AML-193 (cell line): Measurements from ENCODE around the gene TRERF1.

Source experiments
- DNase-seq, 2 experiments: peaks; one replicate each; lab custom pipeline; 2025; lab: John Stamatoyannopoulos, UW

TRERF1 gene

GRCh38 chr6:42275376-42276033 lies 176.2 kb downstream of the TRERF1 start:
- no peak for DNase-seq

GRCh38 chr6:42274898-42275297 lies 176.8 kb downstream of the TRERF1 start:
- no peak for DNase-seq

- no peak for DNase-seq
These were observed 179.6 kb downstream of the TRERF1 start for GRCh38 chr6:42271834-42272805.

GRCh38 chr6:42269974-42270510 lies 181.7 kb downstream of the TRERF1 start:
- no peak for DNase-seq

- DNase-seq: no peak
These were observed 182.2 kb downstream of the TRERF1 start for GRCh38 chr6:42269553-42269952.

GRCh38 chr6:42268835-42269204 lies 182.9 kb downstream of the TRERF1 start:
- no peak for DNase-seq

GRCh38 chr6:42268016-42268834 lies 183.5 kb downstream of the TRERF1 start:
- DNase-seq: no peak

GRCh38 chr6:42266538-42266937 lies 185.2 kb downstream of the TRERF1 start:
- no peak for DNase-seq

GRCh38 chr6:42264852-42265390 lies 186.8 kb downstream of the TRERF1 start:
- DNase-seq: no peak

GRCh38 chr6:42264162-42264851 lies 187.4 kb downstream of the TRERF1 start:
- DNase-seq: no peak

GRCh38 chr6:42263165-42263728 lies 188.5 kb downstream of the TRERF1 start:
- DNase-seq: no peak

- no peak for DNase-seq
These were observed 190.8 kb downstream of the TRERF1 start for GRCh38 chr6:42260972-42261371.

- DNase-seq: no peak
These were observed 191.3 kb downstream of the TRERF1 start for GRCh38 chr6:42260396-42260888.

- DNase-seq: no peak
These were observed 191.8 kb downstream of the TRERF1 start for GRCh38 chr6:42259841-42260395.

- DNase-seq: no peak
These were observed 192.4 kb downstream of the TRERF1 start for GRCh38 chr6:42259286-42259685.

GRCh38 chr6:42257614-42258013 lies 194.1 kb downstream of the TRERF1 start:
- no peak for DNase-seq

GRCh38 chr6:42257063-42257462 lies 194.7 kb downstream of the TRERF1 start:
- DNase-seq: no peak

GRCh38 chr6:42255050-42255449 lies 196.7 kb downstream of the TRERF1 start:
- DNase-seq: no peak

GRCh38 chr6:42254505-42254904 lies 197.2 kb downstream of the TRERF1 start:
- no peak for DNase-seq

GRCh38 chr6:42251911-42252637 lies 199.7 kb downstream of the TRERF1 start:
- DNase-seq: no peak
